Mammary epithelial cell (primary cell): ENCODE measurements around the gene IDI1.

Experiments used
- EZH2 ChIP-seq: IDR thresholded peaks from 2 replicates; pipeline ENCODE4 v1.6.1; 2012; ENCODE audit warnings: low read length, inconsistent platforms, borderline replicate concordance
- TF ChIP-seq, protein P1 (sequence below), 2 donors: IDR thresholded peaks in 1 of 2; conservative IDR thresholded peaks in 1 of 2; 2 replicates each; pipeline ENCODE4 v1.5.1; 2011 to 2012; ENCODE audit warnings: inconsistent platforms in 2 of 2, low read length in 2 of 2, mild to moderate bottlenecking in 2 of 2, control low read depth in 1 of 2, low read depth in 1 of 2; ENCODE audit not compliant: insufficient read depth in 1 of 2; ENCODE audit errors: extremely low read depth in 1 of 2

- TF ChIP-seq, protein P1, sequence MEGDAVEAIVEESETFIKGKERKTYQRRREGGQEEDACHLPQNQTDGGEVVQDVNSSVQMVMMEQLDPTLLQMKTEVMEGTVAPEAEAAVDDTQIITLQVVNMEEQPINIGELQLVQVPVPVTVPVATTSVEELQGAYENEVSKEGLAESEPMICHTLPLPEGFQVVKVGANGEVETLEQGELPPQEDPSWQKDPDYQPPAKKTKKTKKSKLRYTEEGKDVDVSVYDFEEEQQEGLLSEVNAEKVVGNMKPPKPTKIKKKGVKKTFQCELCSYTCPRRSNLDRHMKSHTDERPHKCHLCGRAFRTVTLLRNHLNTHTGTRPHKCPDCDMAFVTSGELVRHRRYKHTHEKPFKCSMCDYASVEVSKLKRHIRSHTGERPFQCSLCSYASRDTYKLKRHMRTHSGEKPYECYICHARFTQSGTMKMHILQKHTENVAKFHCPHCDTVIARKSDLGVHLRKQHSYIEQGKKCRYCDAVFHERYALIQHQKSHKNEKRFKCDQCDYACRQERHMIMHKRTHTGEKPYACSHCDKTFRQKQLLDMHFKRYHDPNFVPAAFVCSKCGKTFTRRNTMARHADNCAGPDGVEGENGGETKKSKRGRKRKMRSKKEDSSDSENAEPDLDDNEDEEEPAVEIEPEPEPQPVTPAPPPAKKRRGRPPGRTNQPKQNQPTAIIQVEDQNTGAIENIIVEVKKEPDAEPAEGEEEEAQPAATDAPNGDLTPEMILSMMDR (conservative IDR thresholded peaks at IDR 0.05 in 1 of 2, IDR thresholded peaks at IDR 0.05 in 1 of 2; ENCODE audit: extremely low read depth in 1 of 2, insufficient read depth in 1 of 2, low read depth in 1 of 2, low read length in 2 of 2), result no peak
- no peak for TF ChIP-seq EZH2
Measured at GRCh38 chr10:1089017-1089689, 40.2 kb upstream of the IDI1 start.
